NCI-H1436 treated with DMSO at 0.1 percent for 48 hours (cell line): ENCODE data around the gene HS2ST1.

Source experiments
- DNase-seq: peaks from one replicate; lab custom pipeline; 2025; lab: John Stamatoyannopoulos, UW

Gene HS2ST1

GRCh38 chr1:87113313-87113712 is 198.9 kb downstream of the HS2ST1 start:
- DNase-seq, result no peak

DNA sequence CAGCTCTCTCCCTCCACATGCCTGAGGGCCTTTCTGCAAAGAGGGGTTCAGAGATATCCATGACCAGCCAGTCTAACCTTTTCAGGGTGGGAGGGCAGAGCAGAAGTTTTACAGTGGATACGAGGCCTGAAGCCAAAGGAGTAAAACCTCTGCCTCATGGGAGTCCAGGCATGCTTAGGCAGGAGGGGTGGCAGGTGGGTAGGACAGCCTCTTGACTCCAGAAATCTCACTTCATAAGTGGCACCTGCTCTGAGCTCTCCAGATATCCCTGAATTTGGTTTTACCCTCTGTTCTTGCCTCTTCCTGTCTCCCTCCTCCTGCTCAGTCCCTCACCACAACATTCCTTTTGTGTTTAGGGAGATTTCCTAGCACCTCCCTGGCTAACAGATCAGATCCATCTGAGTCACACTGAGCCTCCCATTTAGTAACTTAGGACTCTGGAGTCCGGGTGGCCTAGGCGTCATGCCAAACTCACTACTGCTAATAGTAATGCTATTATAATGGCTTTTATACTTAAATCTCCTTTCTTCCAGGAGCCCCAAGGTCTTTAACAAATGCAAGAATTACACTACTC is 201.0 kb downstream of the HS2ST1 start:
- DNase-seq, result no peak

- no peak for DNase-seq
Measured at GRCh38 chr1:87115891-87116290, 201.5 kb downstream of the HS2ST1 start.

DNA sequence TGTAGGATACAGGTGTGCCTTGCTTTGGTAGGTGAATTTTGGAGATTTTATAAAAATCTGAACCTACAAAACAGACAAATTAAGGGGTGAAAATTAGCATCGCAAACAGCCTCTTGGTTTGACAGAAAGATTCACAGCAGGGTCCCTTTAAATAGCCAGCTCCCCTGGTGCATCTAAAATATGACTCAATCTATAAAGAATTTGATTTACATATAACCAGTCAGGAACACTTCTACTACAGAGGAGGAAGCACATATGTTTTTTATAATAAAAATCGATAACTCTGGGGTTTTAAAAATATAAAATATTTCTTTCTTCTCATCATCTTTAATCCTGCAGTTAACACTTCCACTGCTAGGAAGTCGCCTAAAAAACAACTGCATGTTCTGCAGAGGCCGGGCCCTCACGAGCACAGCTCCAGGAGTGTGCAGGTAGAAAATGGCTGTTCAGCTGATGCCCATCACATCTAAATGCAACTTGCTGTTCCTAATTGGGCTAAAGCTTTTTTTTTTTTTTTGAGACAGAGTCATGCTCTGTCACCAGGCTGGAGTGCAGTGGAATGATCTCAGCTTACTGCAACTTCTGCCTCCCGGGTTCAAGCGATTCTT is 203.4 kb downstream of the HS2ST1 start:
- no peak for DNase-seq

- no peak for DNase-seq
Measured at GRCh38 chr1:87119541-87120140, 205.2 kb downstream of the HS2ST1 start.

- DNase-seq, result no peak
Measured at GRCh38 chr1:87120779-87121178, 206.3 kb downstream of the HS2ST1 start.

GRCh38 chr1:87121711-87122163 is 207.3 kb downstream of the HS2ST1 start:
- no peak for DNase-seq

DNA sequence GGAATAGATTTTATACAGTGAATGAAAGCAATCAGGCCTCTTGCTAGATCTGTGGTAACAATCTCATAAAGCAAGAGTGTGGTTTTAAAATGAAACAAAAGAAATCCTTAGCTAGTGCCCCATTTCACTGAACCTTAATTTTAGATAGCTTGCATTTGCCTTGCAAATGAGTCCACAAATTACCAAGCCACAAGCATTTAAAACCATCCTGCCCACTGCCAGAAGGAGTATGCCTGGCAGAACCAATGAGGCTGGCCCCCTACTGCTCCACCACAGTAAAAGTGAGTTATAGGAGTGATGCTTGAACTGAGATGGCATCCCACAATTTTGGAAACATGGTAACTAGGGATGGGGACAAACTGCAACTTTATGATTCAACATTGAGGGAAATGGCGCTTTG is 207.8 kb downstream of the HS2ST1 start:
- no peak for DNase-seq

GRCh38 chr1:87123610-87124009 is 209.2 kb downstream of the HS2ST1 start:
- DNase-seq, result no peak

DNA sequence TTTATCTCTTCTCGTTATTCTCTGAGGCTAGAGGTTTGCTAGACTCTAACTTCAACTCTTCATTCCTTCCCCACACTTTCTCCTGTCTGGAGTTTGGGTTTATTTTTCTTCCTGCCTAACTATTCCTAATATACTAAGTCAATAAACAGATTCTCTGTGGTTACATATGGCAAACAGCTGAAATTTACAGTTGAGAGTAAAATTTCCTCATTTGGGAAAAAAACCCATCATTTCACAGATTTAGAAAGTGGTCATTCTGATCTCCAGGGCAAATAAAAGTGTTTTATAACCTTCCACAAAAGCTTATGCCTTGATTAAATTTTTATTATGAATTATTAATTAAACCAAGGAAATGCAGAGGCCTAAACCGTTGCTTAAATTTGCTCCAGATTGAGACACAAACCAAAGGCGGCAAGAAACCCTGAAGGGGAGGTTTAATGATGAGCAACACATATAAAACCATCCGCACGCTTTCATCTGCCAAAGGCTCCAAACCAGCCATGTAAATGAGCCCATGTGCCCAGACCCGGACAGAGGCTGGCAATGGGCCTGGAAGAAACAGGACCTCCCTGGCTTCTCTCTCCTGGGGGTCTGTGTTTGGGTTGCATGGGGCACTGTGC is 212.6 kb downstream of the HS2ST1 start:
- DNase-seq, result no peak

- DNase-seq, result no peak
Measured at GRCh38 chr1:87127581-87127980, 213.1 kb downstream of the HS2ST1 start.

- no peak for DNase-seq
Measured at GRCh38 chr1:87129038-87129437, 214.6 kb downstream of the HS2ST1 start.

DNA sequence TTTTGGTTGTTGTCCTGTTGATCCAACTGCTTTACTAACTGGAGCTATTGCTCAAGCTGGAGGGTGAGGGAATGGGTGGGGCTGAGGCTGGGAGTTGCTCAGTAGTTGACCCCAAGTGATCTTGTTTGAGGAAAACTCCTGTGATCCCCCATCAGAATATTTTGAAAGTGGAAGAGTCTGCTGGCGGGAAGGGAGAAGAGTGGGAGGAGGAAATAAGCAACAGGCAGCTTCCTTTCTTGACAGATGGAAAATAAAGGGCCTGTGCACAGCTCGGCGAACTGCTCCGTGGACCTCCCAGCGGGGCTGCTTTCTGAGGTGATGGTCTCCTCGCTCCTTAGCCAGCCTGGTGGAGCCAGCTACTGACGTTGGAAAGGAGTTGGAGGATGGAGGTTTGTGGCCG is 215.2 kb downstream of the HS2ST1 start:
- no peak for DNase-seq

DNA sequence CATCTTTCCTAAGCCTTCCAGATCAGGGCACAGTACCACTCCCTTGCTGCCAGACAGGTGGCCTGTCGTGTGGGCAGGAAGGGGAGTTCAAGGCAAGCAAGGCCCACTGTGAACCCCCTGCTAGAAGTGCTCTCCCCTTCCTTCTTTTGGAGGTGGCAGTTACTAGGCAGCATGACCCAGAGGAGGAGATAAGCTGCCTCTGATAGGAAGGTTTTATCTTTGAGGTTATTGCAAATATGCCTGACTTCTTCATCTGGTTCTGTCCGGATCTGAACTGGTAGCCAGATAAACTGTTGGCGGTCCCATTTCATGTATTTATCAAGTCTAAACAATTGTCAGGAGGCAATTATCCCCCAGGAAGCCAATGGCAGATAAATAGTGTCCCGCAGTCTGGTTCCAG is 216.0 kb downstream of the HS2ST1 start:
- DNase-seq, result no peak

GRCh38 chr1:87131809-87132283 is 217.4 kb downstream of the HS2ST1 start:
- no peak for DNase-seq

DNA sequence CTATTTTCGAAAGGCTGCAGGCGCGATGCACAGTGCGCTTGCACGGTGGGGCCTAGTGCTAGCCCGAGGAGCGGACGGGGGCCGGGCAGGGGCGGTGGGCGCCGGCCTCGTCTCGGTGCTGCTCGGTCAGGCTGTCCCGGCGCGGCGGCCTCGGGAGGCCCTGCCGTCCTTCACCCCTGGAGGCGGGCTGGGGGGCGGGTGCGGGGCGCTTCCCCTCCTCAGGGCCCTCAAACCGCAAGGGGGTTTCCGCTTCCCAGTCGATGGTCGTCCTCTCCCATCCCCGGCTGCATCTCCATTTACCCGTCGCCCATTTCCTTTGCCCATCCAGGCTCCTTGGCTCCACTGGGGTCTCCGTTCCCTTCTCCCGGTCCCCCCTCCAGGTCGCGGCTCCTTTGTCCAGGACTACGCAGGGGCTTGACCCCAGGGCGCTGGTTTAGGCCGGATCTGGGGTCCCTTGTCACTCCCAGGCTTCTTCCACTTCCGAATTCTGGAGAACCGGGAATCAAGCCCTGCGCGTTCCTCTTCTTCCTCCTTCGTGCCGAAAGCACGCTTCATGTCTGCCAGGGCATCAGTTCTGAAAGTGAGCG is 217.9 kb downstream of the HS2ST1 start:
- no peak for DNase-seq

GRCh38 chr1:87134061-87134460 is 219.6 kb downstream of the HS2ST1 start:
- DNase-seq, result no peak

GRCh38 chr1:87134625-87135328 is 220.3 kb downstream of the HS2ST1 start:
- no peak for DNase-seq

- no peak for DNase-seq
Measured at GRCh38 chr1:87135329-87135712, 220.9 kb downstream of the HS2ST1 start.

DNA sequence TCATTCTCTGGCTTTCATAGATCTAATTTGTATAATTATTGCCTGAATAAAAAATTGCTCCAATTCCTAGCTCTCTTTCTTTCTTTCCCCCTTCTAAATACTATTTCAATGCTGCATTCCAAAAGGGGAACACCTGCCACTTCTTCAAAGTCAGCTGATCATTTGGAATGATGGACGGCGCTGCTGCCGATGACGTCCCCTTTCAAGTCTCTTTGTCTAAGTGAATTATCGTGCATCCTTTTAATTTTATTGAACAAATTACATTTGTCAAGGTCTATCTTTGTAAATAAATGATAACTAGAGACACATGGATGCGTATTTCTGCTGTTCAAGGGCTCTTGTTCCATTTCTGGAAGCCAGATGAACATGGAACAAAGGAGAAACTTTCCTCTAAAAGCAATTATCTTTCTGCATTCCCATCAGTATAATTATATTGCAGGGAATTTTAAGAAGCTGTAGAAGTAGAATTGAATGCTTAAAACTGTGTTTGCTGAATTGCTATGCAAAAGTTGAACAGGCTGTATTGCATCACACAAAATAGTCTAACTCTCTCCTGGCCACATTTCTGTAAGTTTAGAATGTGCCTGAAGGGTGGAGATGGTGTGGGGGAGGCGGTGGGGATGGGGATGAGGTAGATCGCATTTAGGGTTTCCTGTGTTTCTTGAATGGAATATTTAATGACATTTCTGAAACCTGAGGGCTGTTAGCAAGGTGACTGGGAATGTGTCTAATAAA is 222.3 kb downstream of the HS2ST1 start:
- DNase-seq, result no peak

DNA sequence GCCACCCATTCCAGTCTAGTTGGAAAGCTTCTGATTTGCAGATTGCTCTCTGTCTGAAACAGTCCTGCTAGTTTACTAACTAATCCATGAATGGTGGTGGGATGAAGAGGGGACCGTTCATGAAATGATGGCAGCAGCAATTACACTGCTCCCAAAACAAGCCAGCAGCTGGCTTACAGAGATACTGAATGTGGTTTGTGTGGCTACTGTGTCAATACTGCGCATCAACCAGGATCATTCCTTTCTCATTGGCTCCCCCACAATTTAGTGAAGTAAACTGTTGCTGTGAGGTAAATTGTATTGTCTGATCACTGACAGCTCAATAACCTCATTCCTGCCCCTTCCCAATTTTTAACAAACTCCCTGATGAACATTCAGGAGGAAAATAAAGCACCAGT is 222.9 kb downstream of the HS2ST1 start:
- DNase-seq, result no peak
